Lung microvascular endothelial cell (primary cell): ENCODE results near the gene MYO1H. TPM values are rescaled to one million over a fixed set of nuclear protein-coding genes. Genes with fewer than 3 reads are reported as not detected.
A peak's percentile ranks its signal among the peaks of the same experiment; 100 is the strongest.
"Not testable (repeated sequence)": the region's sequence is repeated elsewhere in the genome, so short reads cannot be mapped to it uniquely, and the experiment has no call there.

Source experiments
- DNase-seq, 2 donors: peaks; one replicate each; pipeline versions ENCODE4 v3.0.0 to v3.0.0-alpha.2; 2010; ENCODE audit warnings: low read depth in 2 of 2
- total RNA-seq: library from RNA; depleted of rRNA; stranded (reverse); fragments of >200 nt; gene quantifications from 2 replicates; pipeline ENCODE4 v1.2.1, GENCODE V29; 2014

MYO1H gene
- total RNA-seq, 1 donor from 2014 or later = not detected

- no peak for DNase-seq
Measured at GRCh38 chr12:109345428-109345827, 2.3 kb upstream of the MYO1H start.

GRCh38 chr12:109346920-109347319 lies 780 bp upstream of the MYO1H start:
- DNase-seq = no peak

GRCh38 chr12:109352184-109352583 lies 4.5 kb downstream of the MYO1H start:
- no peak for DNase-seq

GRCh38 chr12:109356577-109356976 lies 8.9 kb downstream of the MYO1H start:
- no peak for DNase-seq

- DNase-seq = no peak
Measured at GRCh38 chr12:109357032-109357431, 9.3 kb downstream of the MYO1H start.

GRCh38 chr12:109358154-109358869 lies 10.6 kb downstream of the MYO1H start:
- DNase-seq = peak; percentile 12 to 79

GRCh38 chr12:109359131-109359690 lies 11.5 kb downstream of the MYO1H start:
- DNase-seq = no peak

- no peak for DNase-seq
Measured at GRCh38 chr12:109369831-109370230, 22.1 kb downstream of the MYO1H start.

GRCh38 chr12:109377139-109377685 lies 29.5 kb downstream of the MYO1H start:
- no peak for DNase-seq

GRCh38 chr12:109378569-109378968 lies 30.9 kb downstream of the MYO1H start:
- no peak for DNase-seq

- no peak for DNase-seq
Measured at GRCh38 chr12:109382031-109382430, 34.3 kb downstream of the MYO1H start.

- no peak for DNase-seq
Measured at GRCh38 chr12:109383240-109383639, 35.5 kb downstream of the MYO1H start.

- peak; percentile 66 to 72 for DNase-seq
Measured at GRCh38 chr12:109385339-109386058, 37.8 kb downstream of the MYO1H start.

GRCh38 chr12:109386059-109386433 lies 38.3 kb downstream of the MYO1H start:
- no peak for DNase-seq

- peak; percentile 44 to 52 for DNase-seq
Measured at GRCh38 chr12:109387425-109388166, 39.9 kb downstream of the MYO1H start.

GRCh38 chr12:109388167-109388563 lies 40.5 kb downstream of the MYO1H start:
- DNase-seq = no peak

- DNase-seq = no peak
Measured at GRCh38 chr12:109389146-109389545, 41.4 kb downstream of the MYO1H start.

GRCh38 chr12:109393437-109394345 lies 46.0 kb downstream of the MYO1H start:
- DNase-seq = peak; percentile 63 to 69

GRCh38 chr12:109394891-109395290 lies 47.2 kb downstream of the MYO1H start:
- no peak for DNase-seq

GRCh38 chr12:109404841-109405240 lies 57.1 kb downstream of the MYO1H start:
- not testable (repeated sequence) for DNase-seq

- not testable (repeated sequence) for DNase-seq
Measured at GRCh38 chr12:109406147-109406546, 58.4 kb downstream of the MYO1H start.
